H1 (cell line): ENCODE data around the gene DCAF4.

Source experiments
- EP300 ChIP-seq, 2 experiments: IDR thresholded peaks; 1 replicate in 1 of 2; 2 replicates in 1 of 2; pipeline ENCODE4 v1.6.1; 2011 to 2012; ENCODE audit warnings: low read depth in 2 of 2, low read length in 2 of 2, mild to moderate bottlenecking in 2 of 2, borderline replicate concordance in 1 of 2, inconsistent platforms in 1 of 2, moderate library complexity in 1 of 2
- HDAC6 ChIP-seq: IDR thresholded peaks from one replicate; pipeline ENCODE4 v1.7.1; 2012; ENCODE audit warnings: low read depth, mild to moderate bottlenecking, inconsistent platforms, low read length, moderate library complexity
- NRF1 ChIP-seq: IDR thresholded peaks from 2 replicates; pipeline ENCODE4 v1.6.1; 2011; ENCODE audit warnings: mild to moderate bottlenecking, low read depth, low read length, improper control_type of control experiment
- YY1 ChIP-seq: IDR thresholded peaks from 2 replicates; pipeline ENCODE4 v1.6.1; 2011; ENCODE audit warnings: low read depth, mild to moderate bottlenecking, low read length

- TF ChIP-seq YY1 (no peak), NRF1 (no peak), EP300 (IDR thresholded peaks at IDR 0.05; ENCODE audit: borderline replicate concordance in 1 of 2, low read depth in 2 of 2, low read length in 2 of 2) (no peak), HDAC6 (no peak)
These were observed 34.6 kb upstream of the DCAF4 start for GRCh38 chr14:72891666-72892102.
